ENCODE measurements around the gene TMEM167B.
"Not testable (repeated sequence)": the region's sequence is repeated elsewhere in the genome, so short reads cannot be mapped to it uniquely, and the experiment has no call there.

Gene TMEM167B

DNA sequence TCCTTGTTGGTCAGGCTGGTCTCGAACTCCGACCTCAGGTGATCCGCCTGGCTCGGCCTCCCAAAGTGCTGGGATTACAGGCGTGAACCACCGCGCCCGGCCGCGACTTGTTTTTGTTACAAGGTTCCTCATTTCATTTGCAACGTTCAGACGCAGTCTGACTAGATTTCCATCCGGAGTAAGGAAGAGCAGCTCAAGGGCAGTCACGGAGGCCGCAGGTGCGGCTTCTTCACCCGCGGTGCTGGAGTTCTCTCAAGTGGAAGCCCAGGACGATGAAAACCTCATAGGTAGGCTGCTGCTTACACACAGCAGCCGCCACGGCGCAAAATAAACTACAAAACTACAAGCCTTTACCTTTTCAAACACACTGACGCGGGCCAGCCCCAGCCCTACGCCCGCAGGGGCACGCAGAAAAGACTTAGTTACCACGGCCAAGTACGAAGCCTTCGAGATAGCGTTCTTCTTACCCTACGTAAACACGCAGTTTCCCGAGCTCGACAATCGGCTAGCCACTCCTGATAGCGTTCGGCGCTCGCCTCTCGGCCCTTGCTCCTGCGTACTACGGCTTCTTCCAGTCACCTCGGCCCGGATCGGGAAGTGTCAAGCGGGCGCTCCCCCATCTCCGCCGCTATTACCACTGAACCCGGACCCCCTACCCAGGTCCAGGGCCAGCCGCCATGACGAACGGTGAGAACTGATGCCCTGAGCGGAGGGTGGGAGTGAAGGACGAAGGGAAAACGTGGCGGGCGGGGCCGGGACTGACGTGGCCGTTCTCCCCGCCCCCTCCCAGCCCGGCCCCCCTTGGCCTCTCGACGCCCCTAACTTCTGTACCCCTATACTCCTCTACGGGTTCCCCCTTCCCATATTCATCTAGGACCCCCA lies at the start of gene TMEM167B:
TMEM167B (plus strand) TSS at position 569 of the 882 bp plus-strand sequence; CDS start at position 678, 109 bp downstream.
- DNase-seq, result peak; percentile 82 to 89

GRCh38 chr1:109040989-109041620 lies 49.5 kb upstream of the TMEM167B start:
- DNase-seq, result no peak

DNA sequence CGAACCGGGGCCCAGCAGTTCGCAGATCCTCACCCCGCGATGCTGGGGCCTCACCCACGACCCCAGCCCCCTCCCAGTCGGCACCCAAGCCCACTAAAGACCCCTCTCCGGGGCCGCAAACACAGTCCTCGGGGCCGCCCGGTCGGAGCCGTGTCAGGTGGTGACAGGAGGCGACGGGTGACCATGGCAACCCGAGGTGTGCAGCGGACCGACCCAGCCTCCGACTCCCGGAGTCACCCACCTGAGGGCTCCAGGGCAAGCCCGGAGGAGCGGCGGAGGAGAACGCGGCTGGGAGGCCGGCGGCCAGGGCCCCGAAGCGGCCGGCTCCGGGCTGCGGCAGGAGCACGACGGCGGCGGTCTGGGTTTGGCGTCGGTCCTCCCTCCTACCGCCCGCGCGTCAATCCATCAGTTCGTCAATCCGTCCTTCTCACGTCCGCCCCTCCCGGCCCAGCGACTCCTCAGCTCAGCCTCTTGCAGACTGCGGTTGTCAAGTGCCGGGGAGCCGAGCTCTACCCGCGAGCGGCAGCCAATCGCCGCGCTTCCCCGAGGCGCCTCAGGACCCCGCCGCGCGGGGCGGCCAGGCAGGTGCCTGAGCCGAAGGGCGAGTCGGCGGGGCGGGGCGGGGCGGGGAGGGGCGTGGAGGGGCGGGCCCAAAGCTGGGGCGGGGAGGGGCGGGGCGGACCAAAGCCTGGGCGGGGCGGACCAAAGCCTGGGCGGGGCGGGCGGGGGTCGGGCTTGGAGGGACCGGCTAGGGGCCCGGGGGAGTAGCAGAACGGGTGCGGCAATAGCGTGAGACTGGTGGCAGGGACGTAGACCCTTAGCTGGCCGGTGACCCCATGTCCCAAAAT lies 48.7 kb upstream of the TMEM167B start, which contains the start of gene WDR47:
WDR47 (minus strand) TSS at position 482 of the 848 bp plus-strand sequence. CDS start 18,590 bp downstream, outside the sequence.
- peak; percentile 88 for DNase-seq

DNA sequence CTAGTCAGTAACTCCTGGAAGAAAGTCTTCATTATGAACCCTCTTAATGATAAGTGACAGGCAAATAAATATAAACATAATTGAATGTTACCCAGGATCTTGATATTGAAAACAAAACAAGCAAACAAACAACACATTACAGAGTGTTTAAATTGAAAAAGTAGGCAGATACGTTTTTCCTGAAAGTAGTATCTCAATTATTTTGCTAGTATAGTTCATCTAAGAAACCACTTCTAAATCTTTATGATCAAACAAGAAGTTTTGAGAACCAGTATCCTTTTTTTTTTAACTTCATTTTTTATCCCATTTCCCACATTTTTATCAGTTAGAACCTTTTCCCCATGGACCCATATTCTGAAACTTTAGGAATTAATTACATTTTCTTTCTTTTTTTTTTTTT lies 45.0 kb upstream of the TMEM167B start:
- DNase-seq, result no peak

- no peak for DNase-seq
Measured at GRCh38 chr1:109046671-109047070, 43.9 kb upstream of the TMEM167B start.

GRCh38 chr1:109047339-109047738 lies 43.2 kb upstream of the TMEM167B start:
- DNase-seq, result no peak

- DNase-seq, result no peak
Measured at GRCh38 chr1:109048335-109048734, 42.2 kb upstream of the TMEM167B start.

DNA sequence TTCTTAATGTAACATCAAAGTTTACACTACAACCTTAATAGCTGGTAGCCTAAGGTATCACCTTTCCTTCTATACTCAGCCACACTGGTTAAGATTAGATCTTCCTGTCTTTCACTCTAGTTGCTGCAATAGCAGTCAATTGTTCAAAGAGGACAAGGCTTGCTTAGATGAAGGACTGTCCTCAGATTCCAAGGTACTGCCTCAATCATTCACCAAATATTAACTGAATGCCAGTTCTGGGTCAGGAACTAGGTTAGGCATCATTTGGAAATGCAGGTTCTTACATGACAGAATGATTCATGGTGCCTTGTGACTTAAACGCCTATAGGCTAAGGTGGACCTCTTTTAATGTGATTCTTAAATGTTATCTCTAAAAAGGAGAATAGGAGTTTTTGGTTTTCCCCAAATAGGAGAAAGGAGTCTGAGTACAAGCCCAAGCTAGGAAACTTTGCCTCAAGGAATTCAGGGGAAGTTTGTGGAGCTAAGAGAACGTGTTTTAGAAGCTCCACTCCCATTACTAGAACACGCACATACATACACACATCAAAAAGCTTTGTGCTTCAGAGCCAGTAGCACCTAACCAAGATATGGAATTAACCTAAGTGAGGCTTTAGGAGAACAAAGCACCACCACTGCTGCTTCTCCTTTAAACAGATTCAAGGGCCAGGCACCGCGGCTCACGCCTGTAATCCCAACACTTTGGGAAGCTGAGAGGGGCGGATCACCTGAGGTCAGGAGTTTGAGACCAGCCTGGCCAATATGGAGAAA lies 40.2 kb upstream of the TMEM167B start:
- DNase-seq, result no peak

- DNase-seq, result not testable (repeated sequence)
Measured at GRCh38 chr1:109052145-109052544, 38.4 kb upstream of the TMEM167B start.

DNA sequence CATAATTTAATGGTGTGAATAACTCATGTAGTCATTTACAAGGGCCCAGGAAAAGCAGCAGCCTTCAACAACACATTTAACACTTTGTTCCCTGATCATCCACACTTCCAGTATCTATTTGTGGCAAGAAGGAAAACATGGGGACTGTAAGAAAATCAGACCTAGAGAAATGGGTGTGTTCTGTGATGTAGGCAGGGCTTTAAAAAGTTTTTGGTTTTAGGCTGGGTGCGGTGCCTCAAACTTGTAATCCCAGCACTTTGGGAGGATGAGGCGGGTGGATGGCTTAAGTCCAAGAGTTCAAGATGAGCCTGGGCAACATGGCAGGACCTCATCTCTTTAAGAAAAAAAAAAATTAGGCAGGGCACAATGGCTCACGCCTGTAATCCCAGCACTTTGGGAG lies 34.5 kb upstream of the TMEM167B start:
- no peak for DNase-seq

DNA sequence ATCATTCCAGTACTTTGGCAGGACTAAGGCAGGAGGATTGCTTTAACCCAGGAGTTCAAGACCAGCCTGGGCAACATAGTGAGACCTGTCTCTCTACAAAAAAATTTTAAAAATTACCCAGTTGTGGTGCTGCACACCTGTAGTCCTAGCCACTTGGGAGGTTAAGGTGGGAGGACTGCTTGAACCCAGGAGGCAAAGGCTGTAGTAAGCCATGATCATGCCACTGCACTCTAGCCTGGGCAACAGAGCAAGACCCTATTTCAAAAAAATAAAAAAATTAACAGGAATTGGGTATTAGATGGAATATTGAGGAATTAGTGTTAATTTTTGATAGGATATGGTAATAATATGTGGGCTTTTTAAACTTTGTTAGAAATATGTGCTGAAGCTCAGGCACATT lies 31.5 kb upstream of the TMEM167B start:
- no peak for DNase-seq

DNA sequence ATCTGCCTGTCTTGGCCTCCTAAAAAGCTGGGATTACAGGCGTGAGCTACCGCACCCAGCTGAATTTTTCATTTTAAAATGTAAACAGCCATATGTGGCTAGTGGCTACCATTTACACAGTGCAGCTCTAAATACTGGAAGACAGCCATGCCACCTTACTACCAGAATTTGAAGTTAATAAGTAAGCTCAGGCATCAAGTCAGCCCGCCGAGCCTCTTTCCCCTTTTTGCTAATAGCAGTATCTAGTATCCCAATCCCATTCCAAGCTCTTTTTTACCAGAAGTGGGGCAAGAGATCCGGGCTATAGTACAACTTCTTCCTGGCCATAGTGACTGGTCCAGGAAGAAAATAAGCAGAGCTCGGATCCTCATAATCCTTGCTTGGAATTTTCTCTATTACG lies 29.9 kb upstream of the TMEM167B start:
- DNase-seq, result no peak

DNA sequence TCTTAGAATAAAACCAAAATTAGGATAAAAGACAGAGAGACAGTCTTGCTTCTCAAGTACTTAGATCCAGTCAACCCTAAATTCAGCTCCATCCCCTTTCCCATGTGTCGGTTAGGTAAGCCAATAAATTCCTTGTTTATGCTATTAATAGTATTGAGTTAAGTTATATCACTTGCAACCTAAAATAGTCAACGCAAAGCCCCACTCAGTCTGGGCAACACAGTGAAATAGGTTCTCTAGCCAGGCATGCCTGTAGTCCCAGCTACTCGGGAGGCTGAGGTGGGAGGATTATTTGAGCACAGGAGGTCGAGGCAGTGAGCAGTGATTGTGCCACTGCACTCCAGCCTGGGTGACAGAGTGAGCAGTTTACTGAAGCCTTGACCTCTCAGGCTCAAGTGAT lies 29.4 kb upstream of the TMEM167B start:
- DNase-seq, result no peak

DNA sequence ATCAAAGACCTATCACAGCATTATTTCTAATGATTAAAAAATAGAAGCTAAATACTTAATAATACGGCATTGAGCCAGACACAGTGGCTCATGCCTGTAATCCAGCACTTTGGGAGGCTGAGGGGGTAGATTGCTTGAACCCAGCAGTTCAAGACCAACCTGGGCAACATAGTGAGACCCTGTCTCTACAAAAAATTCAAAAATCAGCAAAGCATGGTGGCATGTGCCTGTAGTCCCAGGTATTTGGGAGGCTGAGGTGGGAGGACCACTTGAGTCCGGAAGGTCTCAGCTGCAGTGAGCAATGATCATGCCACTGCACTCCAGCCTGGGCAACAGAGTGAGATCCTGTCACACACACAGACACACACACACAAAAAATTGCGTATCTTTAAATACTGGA lies 25.4 kb upstream of the TMEM167B start:
- DNase-seq, result no peak

- DNase-seq, result no peak
Measured at GRCh38 chr1:109067883-109068282, 22.7 kb upstream of the TMEM167B start.

GRCh38 chr1:109069294-109069693 lies 21.3 kb upstream of the TMEM167B start:
- no peak for DNase-seq

DNA sequence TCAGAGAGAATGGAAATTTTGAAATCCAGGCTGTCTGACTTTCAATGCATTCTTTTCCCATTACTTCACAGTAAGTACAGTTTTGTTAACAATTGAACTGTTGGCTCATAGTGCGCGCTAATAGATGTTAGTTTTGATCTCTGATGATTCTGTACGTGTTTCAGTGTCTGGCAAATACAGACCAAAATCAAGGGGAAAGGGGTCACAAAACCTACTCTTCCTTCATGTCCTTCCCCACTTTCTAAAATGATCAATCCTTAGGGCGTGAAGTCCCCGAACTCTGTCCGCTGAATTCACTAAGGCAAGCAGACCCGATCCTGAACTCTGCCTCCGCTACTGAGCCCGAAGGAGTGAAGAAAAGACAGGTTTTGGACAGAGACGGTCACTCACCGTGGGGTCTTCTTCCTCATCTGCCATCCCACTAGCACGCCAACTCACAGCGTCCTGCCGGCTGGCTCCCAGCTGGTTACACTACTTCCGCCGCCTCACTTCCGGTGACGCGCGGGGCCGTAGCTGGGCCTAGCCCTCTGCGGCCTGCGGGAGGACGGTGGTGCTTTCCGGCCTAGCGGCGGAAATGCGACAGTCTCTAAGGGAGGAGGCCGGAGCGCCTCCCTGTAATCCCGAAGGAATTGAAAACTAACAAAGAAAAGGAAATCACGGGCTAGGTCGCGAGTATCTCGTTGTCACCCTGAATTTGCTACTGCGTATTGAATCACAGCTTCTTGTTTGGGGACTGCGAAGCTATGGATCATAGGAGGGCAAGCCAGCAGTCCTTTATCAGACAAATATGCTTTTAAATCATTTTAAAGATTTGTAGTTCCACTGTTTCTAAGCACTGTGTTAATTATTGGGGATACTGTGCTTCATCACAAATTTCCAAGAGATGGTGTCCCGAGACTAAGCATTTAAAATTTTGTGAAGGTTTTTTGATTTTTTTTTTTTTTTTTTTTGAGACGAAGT lies 14.8 kb upstream of the TMEM167B start, which contains the start of gene TAF13:
TAF13 (minus strand) TSS at position 473 of the 960 bp plus-strand sequence; CDS start at position 417, 56 bp downstream.
- peak; percentile 68 to 91 for DNase-seq

DNA sequence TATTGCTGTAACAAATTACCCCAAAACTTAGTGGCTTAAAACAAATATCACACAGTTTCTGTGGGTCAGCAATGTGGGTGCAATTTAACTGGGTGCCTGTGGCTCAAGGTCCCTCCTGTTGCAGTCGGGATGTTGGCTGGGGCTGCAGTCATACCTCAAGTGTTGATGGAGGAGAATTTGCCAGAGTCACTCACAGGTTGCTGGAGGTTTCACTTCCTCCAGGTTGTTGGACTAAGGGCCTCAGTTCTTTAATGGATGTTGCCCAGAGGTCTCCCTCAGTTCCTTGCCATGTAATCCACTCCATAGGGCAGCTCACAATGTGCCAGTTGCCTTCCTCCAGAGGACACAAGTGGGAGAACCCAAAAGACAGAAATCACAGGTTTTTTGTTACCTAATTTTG lies 12.2 kb upstream of the TMEM167B start:
- no peak for DNase-seq

GRCh38 chr1:109079240-109079622 lies 11.3 kb upstream of the TMEM167B start:
- DNase-seq, result no peak

DNA sequence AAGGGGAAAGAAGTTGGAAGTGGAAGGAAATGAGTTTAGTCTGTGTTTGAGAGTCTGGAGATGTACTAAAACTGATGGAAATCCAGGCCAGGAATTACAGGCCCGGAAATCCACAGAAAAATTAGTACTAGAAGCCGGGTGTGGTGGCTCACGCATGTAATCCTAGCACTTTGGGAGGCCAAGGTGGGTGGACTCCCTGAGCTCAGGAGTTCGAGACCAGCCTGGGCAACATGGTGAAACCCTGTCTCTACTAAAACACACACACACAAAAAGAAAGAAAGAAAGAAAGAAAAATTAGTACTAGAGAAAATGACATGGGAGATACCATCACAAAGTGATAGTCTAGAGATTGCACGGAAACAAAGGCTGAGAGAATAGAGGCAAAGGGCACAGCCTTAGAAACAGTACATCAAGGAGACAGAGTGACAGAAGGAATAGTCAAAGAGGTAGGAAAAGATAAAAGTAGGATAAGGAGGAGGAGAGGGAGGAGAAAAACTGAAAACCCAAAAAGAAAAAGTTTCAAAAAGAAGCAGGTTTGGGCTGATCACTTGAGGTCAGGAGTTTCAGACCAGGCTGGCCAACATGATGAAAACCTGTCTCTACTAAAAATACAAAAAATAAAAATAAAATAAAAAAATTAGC lies 10.0 kb upstream of the TMEM167B start:
- DNase-seq, result no peak

DNA sequence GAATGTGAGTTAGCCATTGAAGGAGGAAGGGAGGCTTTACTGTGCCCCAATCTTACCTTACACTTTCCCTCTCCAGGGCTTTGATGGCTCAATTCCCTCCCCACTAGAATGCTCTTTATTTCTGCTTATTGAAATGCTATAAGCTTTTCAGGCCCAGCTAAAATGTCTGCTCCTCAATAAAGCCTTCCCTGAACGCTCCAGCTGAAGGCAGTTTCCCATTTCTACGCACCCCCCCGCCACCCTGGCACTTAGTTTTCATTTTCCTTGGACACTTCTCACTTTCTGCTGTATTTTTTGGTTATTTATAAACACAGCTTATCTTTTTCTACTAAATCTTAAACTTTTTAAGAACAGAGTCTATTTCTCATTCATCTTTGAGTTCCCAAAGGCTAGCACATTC lies 7.1 kb upstream of the TMEM167B start:
- DNase-seq, result no peak

All from SW 1271 (cell line).